ENCODE results near the gene TSPEAR. TPM values are rescaled to one million over a fixed set of nuclear protein-coding genes. Genes with fewer than 3 reads are reported as not detected.

The TSPEAR gene
- total RNA-seq, 2 experiments from 2014 or later = not detected

DNA sequence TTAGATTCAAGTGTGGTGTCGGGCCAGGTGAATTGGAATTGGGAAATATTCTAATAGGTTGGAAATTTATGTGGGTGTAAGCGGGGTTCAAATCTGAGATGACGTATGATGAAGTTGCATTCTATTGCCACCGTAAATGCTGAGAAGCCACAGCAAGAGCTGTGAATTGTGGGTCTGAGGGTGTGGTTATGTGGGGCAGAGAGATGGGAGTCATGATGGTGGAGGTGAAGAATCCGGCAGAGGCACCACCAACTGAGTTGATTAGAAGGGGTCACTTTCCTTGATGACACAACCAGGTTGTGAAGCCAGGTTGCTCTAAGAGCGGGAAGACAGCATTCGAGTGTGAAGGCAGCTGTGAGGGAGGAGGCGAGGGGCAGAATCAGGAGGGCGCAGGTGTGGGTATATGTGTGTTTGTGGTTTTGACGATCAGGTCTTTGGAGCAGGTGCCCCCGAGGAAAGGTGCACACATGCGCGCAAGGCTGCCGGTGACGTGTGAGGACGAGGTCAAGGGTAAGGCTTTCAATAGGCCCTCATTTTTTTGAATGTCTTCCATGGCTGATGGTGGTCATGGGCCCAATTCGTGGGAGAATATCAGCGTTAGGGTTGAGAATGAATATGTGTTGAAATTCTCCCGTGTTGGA, 237.3 kb downstream of the TSPEAR start:
- intact Hi-C loops (cut with micrococcal nuclease) = loop anchor here (10.0 kb wide), 1 partner anchor 129 kb away; no protein-coding TSS in a partner anchor
- H3K4me1 Mint-ChIP-seq (ENCODE audit: low read depth) = peaks cover 2% of the 10 kb centered on the region
- no peaks in the 10 kb centered on the region for H3K27me3 Mint-ChIP-seq
- TF ChIP-seq, protein P1, sequence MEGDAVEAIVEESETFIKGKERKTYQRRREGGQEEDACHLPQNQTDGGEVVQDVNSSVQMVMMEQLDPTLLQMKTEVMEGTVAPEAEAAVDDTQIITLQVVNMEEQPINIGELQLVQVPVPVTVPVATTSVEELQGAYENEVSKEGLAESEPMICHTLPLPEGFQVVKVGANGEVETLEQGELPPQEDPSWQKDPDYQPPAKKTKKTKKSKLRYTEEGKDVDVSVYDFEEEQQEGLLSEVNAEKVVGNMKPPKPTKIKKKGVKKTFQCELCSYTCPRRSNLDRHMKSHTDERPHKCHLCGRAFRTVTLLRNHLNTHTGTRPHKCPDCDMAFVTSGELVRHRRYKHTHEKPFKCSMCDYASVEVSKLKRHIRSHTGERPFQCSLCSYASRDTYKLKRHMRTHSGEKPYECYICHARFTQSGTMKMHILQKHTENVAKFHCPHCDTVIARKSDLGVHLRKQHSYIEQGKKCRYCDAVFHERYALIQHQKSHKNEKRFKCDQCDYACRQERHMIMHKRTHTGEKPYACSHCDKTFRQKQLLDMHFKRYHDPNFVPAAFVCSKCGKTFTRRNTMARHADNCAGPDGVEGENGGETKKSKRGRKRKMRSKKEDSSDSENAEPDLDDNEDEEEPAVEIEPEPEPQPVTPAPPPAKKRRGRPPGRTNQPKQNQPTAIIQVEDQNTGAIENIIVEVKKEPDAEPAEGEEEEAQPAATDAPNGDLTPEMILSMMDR (IDR thresholded peaks at IDR 0.05) = no peak
- no peak overlapping the region for H3K4me3 Mint-ChIP-seq
- DNase-seq (no peak), ATAC-seq (no peak)
- no peak overlapping the region for H3K27ac Mint-ChIP-seq
- POLR2A ChIA-PET = interaction anchor here (0.5 kb wide), 1 partner anchor 86 kb away, joined by 3 read pairs; no protein-coding TSS in a partner anchor
- no peaks in the 10 kb centered on the region for H3K9me3 Mint-ChIP-seq
- H3K36me3 Mint-ChIP-seq (ENCODE audit: low read depth) = no peaks in the 10 kb centered on the region
- CTCF ChIA-PET = interaction anchor here (0.6 kb wide), 1 partner anchor 17 kb away, joined by 3 read pairs; no protein-coding TSS in a partner anchor

DNA sequence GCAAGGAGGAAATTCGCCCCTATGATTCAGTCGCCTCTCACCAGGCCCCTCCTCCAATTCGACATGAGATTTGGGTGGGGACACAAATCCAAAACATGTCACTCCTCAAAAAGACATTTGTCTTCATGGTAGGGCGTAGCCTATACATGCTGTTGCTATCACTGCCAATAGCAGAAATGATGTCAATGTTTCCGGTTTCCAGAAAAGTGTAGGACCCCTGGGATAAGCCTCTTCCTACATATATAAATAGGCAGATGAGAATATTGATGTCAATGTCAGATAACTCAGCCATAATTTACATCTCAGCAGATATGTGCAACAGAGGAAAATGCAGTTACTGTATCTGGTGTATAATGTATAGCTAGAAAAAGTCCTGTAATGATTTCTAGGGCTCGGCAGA, 239.4 kb downstream of the TSPEAR start:
- intact Hi-C loops (cut with micrococcal nuclease) = loop anchor here (10.0 kb wide), 1 partner anchor 127 kb away; no protein-coding TSS in a partner anchor
- ChIA-PET POLR2A (interaction anchor here (0.8 kb wide), 1 partner anchor 14 kb away, joined by 3 read pairs; no protein-coding TSS in a partner anchor), CTCF (no interaction called here)
- DNase-seq (no peak), ATAC-seq (no peak)
- H3K4me1 Mint-ChIP-seq (ENCODE audit: low read depth) = no peaks in the 10 kb centered on the region
- no peak overlapping the region for H3K27ac Mint-ChIP-seq
- no peak overlapping the region for H3K4me3 Mint-ChIP-seq
- H3K27me3 Mint-ChIP-seq = no peaks in the 10 kb centered on the region
- TF ChIP-seq, protein P1 (IDR thresholded peaks at IDR 0.05) = no peak
- H3K36me3 Mint-ChIP-seq (ENCODE audit: low read depth) = no peaks in the 10 kb centered on the region
- no peaks in the 10 kb centered on the region for H3K9me3 Mint-ChIP-seq

DNA sequence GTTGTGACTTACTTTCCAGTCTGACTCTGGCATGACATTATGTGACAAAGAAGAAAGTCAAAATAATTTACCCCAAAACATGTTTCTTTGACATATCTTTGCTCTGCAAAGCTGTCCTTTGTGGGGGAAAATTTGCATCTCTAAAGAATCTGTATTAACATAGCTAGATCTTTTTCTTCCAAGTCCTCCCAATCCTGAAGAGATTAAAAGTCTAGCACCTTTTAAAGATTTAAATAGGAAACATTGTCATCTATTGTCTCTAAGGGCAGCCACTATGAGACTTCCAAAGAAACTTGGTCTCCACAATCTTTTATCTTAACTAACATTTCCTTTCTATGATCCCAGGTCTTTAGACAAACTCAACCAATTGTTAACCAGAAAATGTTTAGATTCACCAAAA, 240.0 kb downstream of the TSPEAR start:
- Mint-ChIP-seq H3K9me3 (no peaks in the 10 kb centered on the region), H3K27ac (no peak overlapping the region), H3K36me3 (ENCODE audit: low read depth) (no peaks in the 10 kb centered on the region), H3K4me1 (ENCODE audit: low read depth) (no peaks in the 10 kb centered on the region), H3K27me3 (no peaks in the 10 kb centered on the region), H3K4me3 (no peak overlapping the region)
- no peak for DNase-seq
- ChIA-PET CTCF (no interaction called here), POLR2A (no interaction called here)
- intact Hi-C loops (cut with micrococcal nuclease) = loop anchor here (10.0 kb wide), 1 partner anchor 127 kb away; no protein-coding TSS in a partner anchor
- ATAC-seq = no peak
- TF ChIP-seq, protein P1 (IDR thresholded peaks at IDR 0.05) = no peak

DNA sequence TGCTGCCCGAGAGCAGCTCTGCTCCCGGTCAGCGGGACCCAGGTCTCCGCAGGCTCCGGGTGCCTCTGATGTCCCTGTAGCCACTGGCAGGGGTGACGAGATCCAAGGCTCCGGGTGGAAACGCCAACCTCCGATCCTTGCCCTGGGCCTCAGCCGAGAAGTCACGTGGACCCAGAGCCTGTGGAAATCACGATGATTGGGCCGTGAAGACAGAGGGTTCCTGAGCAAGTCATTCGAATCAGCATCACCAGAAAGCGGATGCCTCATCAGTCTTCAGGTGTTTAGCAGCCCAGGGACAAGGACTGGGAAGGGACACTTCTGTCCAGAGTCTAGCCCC, 243.5 kb downstream of the TSPEAR start:
- Mint-ChIP-seq H3K4me1 (ENCODE audit: low read depth) (no peaks in the 10 kb centered on the region), H3K4me3 (no peak overlapping the region), H3K9me3 (no peaks in the 10 kb centered on the region), H3K36me3 (ENCODE audit: low read depth) (no peaks in the 10 kb centered on the region), H3K27me3 (no peaks in the 10 kb centered on the region), H3K27ac (no peak overlapping the region)
- ATAC-seq (no peak), DNase-seq (no peak)
- intact Hi-C loops (cut with micrococcal nuclease) = no loop called here
- TF ChIP-seq, protein P1 (IDR thresholded peaks at IDR 0.05) = no peak
- POLR2A ChIA-PET = no interaction called here
- CTCF ChIA-PET = no interaction called here

DNA sequence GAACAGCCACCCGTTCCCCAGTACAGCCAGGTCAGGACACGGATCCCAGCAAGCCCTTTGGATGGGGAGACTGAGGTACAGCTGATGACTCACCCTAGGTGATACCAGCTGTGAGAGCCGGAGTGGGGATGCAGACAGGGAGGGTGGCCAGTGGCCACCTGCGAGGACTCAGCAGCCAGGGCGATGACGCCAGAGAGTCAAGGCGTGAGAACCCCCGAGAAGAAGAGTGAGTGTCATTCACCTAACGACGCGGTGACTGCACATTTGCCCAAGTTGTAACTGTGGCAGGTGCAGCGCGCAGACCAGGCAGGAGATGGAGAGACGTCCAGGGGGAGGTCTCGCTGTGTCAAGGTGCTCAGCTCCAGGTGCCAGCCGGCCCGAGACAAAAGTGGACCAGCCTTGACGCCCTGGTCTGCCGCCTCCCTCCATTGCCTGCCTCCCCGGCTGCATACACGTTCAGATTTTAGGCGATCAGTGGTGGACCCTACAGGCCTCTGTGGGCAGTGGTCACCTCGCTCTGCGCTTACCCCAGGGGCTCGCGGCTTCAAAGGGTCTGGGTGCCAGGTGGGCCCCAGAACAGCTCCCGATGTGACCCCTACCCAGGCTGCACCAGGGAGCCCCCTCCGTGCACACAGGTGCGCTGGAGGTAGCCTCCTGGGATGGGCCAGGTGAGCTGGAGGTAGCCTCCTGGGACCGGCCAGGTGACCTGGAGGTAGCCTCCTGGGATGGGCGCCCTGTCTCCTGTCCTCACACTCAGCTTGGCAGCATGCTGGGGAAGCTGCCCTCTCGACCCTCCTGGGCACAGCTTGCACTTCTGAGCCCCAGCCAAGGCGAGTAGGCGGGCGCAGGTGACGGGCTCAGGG, 244.1 kb downstream of the TSPEAR start:
- Mint-ChIP-seq H3K27me3 (no peaks in the 10 kb centered on the region), H3K27ac (no peak overlapping the region), H3K9me3 (no peaks in the 10 kb centered on the region), H3K4me3 (no peak overlapping the region), H3K36me3 (ENCODE audit: low read depth) (no peaks in the 10 kb centered on the region), H3K4me1 (ENCODE audit: low read depth) (no peaks in the 10 kb centered on the region)
- ChIA-PET CTCF (no interaction called here), POLR2A (no interaction called here)
- intact Hi-C loops (cut with micrococcal nuclease) = no loop called here
- ATAC-seq (no peak), DNase-seq (no peak)
- TF ChIP-seq, protein P1 (IDR thresholded peaks at IDR 0.05) = no peak
